NCI-H2171 treated with DMSO at 0.1 percent for 48 hours (cell line): ENCODE measurements around the gene SIRT3.
"Not testable (repeated sequence)": the region's sequence is repeated elsewhere in the genome, so short reads cannot be mapped to it uniquely, and the experiment has no call there.

ENCODE experiments used
- DNase-seq: peaks from one replicate; lab custom pipeline; 2025; lab: John Stamatoyannopoulos, UW

SIRT3 gene

DNA sequence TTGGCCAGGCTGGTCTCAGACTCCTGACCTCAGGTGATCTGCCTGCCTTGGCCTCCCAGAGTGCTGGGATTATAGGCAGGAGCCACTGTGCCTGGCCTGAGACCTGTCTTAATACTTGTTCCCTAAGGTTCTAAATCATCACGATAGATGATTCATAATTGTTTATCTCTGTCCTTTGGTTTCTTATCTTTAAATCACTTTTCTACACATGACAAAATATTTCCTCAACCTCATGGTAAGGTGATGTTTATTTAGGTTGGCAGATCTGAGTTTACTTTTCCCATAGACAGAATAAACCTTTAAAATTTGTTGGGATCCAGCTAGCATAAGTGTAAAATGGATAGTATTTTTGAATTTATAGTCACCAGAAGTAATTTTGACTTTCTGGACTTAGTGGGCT is 4.2 kb upstream of the SIRT3 start:
- DNase-seq: no peak

DNA sequence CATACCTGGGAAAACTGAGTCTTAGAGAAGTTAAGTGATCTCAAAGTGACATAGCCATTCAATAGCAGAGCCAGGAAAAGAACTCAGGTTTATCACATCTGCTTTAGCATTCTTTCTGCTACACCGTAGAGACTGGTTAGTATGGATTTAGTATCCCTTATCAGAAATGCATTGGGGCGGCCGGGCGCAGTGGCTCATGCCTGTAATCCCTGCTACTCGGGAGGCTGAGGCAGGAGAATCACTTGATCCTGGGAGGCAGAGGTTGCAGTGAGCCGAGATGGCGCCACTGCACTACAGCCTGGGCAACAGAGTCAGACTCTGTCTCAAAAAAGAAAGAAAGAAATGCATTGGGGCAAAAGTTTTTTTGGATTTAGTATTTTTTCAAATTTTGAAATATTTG is 2.2 kb upstream of the SIRT3 start:
- not testable (repeated sequence) for DNase-seq

DNA sequence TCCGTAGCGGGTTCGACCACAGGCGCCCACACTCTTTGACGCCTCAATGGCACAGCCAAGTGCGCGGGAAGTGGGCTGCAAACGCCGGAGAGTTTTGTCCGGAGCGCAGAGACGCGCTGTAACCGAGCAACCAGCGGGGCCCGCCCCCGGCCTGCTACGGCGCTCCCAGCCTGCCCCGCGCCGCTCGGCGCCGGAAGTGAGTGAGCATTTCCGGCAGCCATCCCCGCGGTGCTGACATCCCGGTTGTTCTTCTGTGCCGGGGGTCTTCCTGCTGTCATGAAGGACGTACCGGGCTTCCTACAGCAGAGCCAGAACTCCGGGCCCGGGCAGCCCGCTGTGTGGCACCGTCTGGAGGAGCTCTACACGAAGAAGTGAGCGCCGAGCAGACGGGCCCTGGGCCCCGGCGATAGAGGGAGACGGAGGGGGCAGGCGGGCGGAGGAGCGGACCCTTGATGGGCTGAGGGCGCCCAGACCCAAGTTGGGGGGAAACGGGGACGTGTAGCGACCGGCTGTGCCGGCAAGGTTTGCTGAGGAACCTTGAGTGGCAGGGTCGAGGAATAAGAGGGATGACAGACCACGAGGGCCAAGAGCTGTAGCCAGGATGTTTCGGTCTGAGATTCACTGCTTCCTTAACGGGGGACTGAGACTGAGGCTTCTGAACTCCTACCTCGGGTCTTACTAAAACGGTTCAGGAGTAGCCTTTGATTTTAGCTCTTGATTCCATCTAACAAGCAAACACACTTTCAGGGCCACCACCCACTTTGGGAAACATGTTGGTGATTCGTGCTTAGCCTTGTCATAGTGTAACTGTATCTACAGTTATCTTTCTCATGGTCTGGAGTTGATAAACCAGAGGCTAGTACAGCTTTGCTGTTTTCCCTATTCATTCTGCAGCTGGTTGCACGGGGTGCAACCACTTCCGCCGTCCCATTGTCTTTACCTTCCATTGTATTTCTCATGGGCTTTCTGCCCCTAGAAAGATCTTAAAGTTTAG is 929 bp upstream of the SIRT3 start, which contains the start of gene PSMD13:
TSS of gene PSMD13 (plus strand) at position 203 of the 994 bp plus-strand sequence. CDS start at position 277, 74 bp downstream.
- DNase-seq: peak; percentile 69

DNA sequence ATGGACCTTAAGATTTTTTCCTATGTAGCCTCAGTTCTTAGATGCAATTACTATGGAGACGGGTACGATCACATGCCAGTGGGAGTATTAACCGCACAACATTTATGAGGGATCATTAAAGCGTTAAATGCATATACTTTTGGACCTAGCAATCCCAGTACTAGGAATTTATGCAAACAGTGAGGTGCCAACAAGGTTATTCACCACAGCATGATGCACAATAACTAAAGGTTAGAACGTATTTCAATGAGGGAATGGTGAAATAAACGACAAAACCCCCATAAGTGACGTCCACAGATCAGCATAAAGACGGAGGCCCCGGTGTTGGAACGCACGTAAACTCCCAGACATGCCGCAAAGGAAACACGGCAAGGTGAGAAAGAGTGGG is 539 bp downstream of the SIRT3 start:
- DNase-seq: peak; percentile 25

DNA sequence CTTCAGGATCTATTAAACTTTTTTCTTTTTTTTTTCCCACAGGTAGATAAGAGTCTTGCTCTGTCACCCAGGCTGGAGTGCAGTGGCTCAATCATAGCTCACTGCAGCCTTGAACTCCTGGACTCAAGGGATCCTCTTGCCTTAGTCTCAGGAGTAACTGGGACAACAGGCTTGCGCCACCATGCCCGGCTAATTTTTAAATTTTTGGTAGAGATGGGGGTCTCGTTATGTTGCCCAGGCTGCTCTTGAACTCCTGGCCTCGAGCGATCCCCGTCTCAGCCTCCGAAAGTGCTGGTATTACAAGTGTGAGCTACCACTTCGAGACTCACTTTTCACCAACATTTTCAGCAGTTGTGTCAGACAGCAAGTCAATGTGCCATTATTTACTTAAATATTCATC is 962 bp downstream of the SIRT3 start:
- no peak for DNase-seq

DNA sequence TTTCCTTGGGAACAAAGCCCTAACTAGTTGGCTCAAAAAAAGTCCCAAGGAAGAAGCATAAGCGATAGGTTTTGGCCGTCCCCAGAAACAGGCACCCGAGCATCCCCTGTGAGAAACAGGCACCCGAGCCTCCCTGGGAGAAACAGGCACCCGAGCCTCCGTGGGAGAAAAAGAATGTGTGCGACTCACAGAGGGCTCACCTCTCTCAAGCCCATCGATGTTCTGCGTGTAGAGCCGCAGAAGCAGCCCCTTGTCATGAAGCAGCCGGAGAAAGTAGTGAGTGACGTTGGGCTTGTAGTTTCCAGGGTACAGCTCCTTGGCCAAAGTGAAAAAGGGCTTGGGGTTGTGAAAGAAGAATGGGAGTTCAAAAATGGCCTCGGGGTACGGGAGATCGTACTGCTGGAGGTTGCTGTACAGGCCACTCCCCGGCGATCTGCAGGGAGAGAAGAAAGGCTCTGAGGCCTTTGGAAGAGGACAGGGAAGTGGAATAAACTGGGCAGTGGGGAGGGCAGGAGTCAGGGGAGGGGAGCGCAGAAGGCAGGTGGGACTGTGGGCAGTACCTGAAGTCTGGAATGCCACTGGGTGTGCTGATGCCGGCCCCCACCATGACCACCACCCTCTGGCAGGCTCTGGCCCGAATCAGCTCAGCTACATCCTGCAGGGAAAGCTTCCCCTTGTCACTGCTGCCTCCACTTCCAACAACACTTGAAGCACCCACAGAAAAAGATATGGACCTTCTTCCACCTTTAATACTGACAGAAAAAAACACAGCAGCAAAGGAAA is 3.2 kb downstream of the SIRT3 start:
- no peak for DNase-seq

DNA sequence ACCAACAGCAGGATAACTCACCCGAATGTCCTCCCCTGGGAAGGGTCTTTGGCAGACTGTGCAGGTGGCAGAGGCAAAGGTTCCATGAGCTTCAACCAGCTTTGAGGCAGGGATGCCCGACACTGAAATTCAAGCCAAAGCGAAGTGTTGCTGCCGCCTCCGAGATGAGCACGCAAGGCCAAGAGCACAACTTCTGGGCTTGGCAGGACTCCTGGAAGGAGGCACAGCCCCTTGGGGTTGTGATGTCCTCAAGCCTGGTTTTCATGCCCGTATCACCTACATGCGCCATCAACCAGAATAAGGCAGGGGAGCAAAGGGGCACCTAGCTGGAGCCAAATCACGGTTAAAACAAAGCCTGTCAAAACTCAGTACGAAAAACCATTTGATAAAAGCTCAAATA is 5.7 kb downstream of the SIRT3 start:
- no peak for DNase-seq

DNA sequence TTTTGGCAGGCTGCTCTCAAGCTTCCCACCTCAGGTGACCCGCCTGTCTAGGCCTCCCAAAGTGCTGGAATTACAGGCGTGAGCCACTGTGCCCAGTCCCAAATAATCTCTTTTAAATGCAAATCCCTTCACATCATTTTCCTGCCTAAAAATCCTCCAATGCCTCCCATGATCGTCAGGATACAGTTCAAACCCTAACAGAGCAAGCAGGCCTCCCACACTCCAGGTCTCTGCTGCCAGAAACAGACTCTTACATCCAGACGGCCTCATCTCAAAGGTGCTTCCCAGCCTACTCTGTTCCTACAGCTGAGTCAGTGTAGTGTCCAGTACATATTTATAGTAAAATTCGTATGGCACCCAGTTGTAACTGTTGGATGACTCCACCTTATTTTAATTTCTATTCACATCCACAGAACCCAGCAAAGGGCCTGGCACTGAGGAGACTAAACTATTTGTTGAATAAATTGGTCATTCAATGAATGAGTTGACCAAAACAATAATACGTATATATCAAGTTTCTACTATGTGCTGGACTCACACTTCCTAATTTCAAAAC is 8.2 kb downstream of the SIRT3 start:
- DNase-seq: no peak

DNA sequence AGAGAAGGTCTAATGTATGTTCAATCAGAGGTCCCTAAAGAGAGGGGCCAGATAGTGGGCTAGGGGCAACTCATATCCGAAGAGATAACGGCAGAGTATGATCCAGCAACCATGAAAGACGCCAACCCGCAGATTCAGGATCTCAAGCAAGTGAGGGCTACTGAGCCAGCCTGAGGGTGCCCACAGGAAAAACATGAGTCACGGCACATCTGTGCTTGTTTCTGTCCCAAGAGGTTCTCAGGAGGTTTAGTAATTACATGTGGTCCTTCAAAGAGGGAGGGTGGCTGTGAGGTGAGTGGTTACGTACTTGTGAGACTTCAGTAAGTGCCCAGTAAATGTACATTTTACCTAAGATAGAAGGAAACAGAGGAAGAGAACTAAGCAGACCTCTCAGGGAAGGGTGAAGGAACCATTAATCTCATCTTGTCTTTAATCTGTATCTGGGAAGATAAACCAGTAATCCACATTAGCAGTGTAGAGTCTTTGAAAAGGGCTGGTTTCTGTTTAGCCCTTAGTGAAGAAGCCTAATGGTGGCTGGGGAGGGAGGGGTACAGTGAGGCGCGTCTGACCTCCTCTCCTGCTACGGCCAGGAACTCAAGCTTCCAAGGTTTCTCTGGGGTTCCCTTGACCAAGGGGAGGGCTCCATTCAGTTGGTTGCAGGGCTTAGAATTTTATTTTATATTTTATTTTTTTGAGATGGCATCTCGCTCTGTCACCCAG is 10.2 kb downstream of the SIRT3 start:
- DNase-seq: peak; percentile 4

DNA sequence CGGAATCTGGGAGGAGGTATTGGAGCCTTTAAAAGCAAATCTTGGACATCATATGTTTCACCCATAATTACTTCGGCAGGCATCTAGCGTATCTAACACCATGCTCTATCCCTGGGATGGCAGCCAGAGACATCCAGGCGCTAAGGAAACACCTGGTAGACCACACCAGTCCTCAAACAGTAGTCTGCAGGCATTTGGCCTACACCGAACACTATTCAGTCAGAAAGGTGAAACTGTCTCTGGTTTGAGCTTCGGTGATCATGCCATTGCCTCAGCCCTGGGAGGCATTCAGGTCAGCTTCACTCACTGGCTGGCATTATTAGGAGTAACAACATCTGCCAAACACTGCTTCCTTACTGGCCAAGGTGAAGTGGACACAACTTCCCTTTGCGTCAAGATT is 11.7 kb downstream of the SIRT3 start:
- no peak for DNase-seq

DNA sequence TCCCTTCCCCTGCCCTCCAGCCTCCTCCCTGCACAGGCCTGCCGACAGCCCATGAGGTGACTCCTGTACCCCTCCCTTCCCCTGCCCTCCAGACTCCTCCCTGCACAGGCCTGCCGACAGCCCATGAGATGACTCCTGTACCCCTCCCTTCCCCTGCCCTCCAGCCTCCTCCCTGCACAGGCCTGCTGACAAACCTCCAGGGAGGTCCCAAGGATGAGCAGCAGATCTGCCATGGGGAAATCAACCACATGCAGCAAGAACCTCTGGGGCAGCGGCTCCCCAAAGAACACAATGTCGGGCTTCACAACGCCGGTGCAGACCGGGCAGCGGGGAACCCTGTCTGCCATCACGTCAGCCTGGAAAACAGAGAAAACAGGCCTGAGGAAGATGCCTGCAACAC is 12.3 kb downstream of the SIRT3 start:
- DNase-seq: no peak

DNA sequence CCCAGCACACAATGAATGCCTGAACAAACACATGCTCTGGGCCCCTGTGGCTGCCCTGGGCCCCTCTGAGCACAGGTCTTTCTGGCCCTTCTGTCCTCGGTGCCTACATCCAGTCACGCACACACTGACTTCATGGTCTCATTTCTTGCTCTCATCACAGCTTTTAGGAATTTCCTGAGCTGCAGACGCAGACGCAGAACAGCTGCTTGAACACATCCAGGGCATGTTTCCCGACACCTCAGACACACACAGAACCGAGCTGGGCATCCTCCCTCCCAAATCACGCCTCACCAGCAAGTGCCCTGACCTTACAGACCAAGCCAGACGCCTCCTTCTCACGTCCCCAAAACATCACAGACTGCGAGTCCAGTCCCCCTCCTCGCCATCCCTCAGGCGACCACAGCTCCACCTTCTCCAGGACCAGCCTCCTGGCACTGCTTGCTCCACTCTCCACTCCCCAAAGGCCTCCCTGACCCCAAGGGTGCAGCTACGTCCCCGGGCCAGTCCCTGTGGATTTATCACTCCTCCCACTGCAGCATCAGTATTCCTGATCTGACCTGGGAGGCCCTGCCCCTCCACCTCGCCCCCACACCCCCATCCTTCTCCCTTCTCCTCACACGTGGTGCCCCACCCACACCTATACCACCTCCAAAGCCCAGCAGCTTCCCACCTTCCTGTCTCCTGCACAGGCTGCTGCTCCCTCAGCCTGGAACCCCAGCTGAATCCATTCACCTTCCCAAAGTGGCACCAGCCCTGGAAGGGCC is 12.9 kb downstream of the SIRT3 start:
- DNase-seq: no peak

DNA sequence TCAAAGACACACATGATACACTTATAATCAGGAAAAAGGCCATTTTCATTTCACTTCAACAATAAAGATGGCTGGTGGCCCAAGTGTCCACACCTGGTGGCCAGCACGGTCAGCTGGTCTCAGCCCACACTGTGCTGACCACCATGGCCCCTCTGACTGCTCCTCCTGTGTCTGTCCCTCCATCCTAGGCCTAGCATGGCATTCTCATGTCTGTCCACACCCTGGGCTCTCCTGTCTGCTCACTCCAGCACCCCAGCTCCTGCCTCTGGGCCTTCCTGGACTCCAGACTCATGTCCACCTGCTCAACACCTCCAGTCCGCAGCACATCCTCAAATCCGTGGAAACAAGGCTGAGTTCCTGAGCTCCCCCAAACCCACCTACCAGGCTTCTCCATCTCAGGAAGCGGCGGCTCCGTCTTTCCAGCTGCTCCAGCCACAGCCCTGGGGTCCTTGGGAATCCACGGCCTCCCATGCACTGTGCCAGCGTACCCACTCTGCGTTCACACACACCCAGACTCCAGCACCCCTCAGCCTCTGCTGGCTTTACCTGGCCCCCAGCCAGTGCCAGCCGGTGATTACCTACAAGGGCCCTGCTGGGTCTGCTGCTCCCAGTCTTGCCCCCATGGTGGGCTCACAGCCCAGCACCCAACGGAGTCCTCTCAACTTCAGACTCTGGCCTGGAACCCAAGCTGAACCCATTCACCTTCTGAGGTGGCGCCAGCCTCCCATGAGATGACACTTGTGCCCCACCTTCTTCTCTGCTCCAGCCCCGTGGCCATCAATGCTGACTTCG is 13.9 kb downstream of the SIRT3 start:
- no peak for DNase-seq

DNA sequence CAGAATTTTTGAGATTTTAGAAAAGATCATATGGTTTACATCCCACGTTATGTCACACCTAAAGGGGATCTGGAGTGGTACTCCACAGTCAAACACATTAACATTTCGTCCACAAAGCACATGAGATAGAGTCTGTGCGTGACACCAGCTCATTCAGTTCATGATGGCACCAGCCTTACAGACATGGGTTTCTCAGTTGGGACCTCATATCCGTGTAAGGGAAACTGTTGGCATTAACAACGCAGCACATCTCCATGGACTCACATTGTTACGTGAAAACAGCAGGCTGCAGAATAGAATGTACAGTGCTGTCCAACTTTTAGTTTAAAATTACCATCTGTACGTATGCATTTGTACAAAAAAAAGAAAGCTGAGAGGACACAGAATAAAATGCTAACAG is 14.6 kb downstream of the SIRT3 start:
- no peak for DNase-seq

DNA sequence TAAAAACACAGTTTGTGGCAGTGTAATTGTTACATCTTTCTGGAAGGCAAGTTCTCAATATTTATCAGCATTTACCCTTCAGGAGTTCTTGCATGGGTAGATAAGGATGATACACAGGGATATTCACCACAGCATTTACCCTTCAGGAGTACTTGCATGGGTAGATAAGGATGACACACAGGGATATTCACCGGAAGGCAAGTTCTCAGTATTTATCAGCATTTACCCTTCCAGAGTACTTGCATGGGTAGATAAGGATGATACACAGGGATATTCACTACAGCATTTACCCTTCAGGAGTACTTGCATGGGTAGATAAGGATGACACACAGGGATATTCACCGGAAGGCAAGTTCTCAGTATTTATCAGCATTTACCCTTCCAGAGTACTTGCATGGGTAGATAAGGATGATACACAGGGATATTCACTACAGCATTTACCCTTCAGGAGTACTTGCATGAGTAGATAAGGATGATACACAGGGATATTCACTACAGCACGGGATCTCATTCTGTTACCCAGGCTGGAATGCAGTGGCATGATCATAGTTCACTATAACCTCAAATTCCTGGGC is 15.4 kb downstream of the SIRT3 start:
- DNase-seq: not testable (repeated sequence)

DNA sequence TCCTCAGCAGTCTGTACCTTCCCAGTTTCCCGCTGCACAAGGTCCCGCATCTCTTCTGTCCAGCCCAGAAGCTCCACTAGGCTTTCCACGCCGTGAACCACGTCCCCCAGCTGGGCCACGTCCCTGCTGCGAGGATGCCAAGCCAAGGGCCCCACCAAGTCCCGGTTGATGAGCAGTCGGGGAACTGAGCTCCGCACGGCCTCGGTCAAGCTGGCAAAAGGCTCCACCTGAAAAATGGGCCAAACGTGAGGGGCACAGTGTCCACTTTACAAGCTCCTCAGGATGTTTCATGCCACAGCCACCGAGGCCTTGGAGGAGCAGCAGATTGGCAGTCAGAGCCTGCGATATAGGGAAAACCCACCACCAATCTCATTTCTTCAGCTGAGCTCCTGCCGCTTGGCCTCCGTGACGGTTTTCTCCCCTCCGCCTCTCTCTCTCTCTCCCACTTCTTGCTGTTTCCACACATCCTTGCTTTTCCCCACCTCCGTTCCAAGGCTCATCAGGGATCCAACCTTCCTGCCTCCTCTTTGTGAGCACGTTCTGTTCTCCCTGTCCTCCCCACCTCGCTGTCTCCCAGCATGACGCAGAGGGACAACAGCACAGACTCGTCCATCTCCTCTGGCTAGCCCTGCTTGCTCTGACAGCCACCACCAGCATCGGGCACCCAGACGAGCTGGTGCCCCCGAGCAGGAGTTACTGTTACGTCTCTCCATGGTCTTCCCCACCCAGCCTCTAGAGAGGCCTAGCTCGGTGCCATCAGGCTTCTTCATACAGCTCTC is 17.1 kb downstream of the SIRT3 start:
- DNase-seq: no peak

DNA sequence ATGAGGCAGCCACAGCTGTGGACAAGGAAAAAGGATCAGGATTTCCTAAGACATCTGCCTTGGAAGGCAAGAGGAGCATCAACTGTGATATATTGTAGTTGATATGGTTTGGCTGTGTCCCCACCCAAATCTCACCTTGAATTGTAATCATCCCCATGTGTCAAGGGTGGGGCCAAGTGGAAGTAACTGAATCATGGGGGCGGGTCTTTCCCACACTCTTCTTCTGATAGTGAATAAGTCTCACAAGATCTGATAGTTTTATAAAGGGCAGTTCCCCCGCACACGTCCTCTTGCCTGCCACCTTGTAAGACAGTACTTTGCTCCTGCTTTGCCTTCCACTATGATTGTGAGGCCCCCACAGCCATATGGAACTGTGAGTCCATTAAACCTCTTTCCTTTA is 18.4 kb downstream of the SIRT3 start:
- no peak for DNase-seq

DNA sequence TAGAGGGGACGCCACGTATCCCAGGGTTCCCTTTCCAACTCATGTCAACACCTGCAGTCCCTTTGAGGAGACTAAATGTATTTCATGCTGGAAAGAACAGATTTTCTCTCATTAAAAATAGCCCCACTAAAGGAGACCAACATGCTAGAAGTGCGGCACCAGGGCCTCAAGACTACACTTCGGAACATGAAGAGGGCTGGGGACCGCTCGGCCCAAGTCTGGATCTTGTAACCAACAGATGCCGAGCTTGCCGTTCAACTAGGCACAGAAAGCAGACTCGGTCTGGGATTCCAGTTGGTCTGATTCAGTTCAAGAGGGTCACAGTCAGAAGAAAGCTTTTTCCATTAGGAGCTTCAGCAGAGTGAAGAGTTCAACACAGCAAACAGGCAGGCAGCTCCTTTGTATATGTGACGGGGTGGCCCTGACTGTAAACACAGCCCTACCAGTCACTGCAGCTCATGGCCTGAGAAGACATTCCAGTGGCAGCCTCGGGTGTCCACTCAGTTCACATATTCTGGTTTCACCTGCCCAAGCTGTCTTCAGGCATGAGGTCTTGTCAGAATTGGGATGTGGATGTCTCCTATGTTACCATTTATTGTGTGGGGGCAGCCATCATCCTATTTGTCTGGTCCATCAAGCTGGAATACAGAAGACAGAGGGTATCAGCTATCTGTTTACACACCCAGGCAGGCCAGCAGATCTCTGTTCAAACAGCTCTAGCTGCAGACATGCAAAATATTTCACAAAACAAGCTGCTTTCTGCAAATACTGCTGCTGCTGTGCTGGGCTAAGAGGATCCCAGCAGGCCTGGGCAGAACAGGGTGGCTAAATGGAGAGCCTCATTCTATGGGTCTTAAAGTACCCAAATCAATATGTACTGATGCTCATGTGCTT is 19.8 kb downstream of the SIRT3 start:
- DNase-seq: no peak
